Liver (tissue), 9 donors: ENCODE measurements around the gene PCDHGB2. TPM values are rescaled to one million over a fixed set of nuclear protein-coding genes. Genes with fewer than 3 reads are reported as not detected.

Experiments used
- DNase-seq: peaks from one replicate; pipeline ENCODE4 v3.0.0-alpha.2; 2017; ENCODE audit warnings: low spot score
- H3K27ac ChIP-seq, 2 donors: one replicate each; pipeline ENCODE4 v1.7.0; 2013; ENCODE audit warnings: inconsistent platforms in 2 of 2, low read length in 2 of 2, control low read depth in 1 of 2, low read depth in 1 of 2, mild to moderate bottlenecking in 1 of 2
- H3K27me3 ChIP-seq, 4 donors: one replicate each; pipeline versions ENCODE4 v1.6.1 to v1.7.0; 2013; ENCODE audit warnings: low read length in 3 of 4, inconsistent platforms in 1 of 4, mild to moderate bottlenecking in 1 of 4, moderate library complexity in 1 of 4; ENCODE audit not compliant: control insufficient read depth in 4 of 4, insufficient read depth in 4 of 4
- H3K36me3 ChIP-seq, 4 donors: one replicate each; pipeline versions ENCODE4 v1.6.1 to v1.7.0; 2013; ENCODE audit warnings: low read length in 3 of 4, mild to moderate bottlenecking in 3 of 4, low read depth in 1 of 4, moderate library complexity in 1 of 4; ENCODE audit not compliant: control insufficient read depth in 4 of 4, insufficient read depth in 3 of 4
- H3K4me1 ChIP-seq, 4 donors: one replicate each; pipeline versions ENCODE4 v1.6.1 to v1.7.0; 2013; ENCODE audit warnings: low read length in 3 of 4, mild to moderate bottlenecking in 3 of 4, moderate library complexity in 1 of 4; ENCODE audit not compliant: control insufficient read depth in 4 of 4, insufficient read depth in 4 of 4
- H3K4me3 ChIP-seq, 3 donors: one replicate each; pipeline versions ENCODE4 v1.6.1 to v1.7.0; 2013; ENCODE audit warnings: low read length in 3 of 3, control low read depth in 1 of 3, low read depth in 1 of 3, mild to moderate bottlenecking in 1 of 3
- H3K9ac ChIP-seq, 2 donors: one replicate each; pipeline ENCODE4 v1.7.0; 2013; ENCODE audit warnings: low read length in 2 of 2, mild to moderate bottlenecking in 2 of 2, moderate library complexity in 2 of 2, control low read depth in 1 of 2, low read depth in 1 of 2
- H3K9me3 ChIP-seq, 4 donors: one replicate each; pipeline versions ENCODE4 v1.6.1 to v1.7.0; 2013; ENCODE audit warnings: low read length in 3 of 4; ENCODE audit not compliant: control insufficient read depth in 4 of 4
- CTCF ChIP-seq: fragments of 150-350 bp; IDR thresholded peaks from 2 replicates; pipeline ENCODE4 v1.5.1; 2017; ENCODE audit warnings: improper control_type of control experiment, low read depth, low read length; ENCODE audit not compliant: missing input control
- EGR1 ChIP-seq, 2 donors: IDR thresholded peaks; 2 replicates each; pipeline ENCODE4 v1.6.1; 2016 to 2018; ENCODE audit warnings: antibody characterized with exemption in 2 of 2, low read depth in 2 of 2
- FOXA1 ChIP-seq: IDR thresholded peaks from 2 replicates; pipeline ENCODE4 v1.6.1; 2016; ENCODE audit warnings: antibody characterized with exemption
- FOXA2 ChIP-seq: IDR thresholded peaks from 2 replicates; pipeline ENCODE4 v1.6.1; 2016; ENCODE audit warnings: antibody characterized with exemption
- GABPA ChIP-seq, 2 donors: IDR thresholded peaks in 1 of 2; conservative IDR thresholded peaks in 1 of 2; 2 replicates each; pipeline ENCODE4 v1.6.1; 2016; ENCODE audit warnings: antibody characterized with exemption in 2 of 2, mild to moderate bottlenecking in 1 of 2, moderate library complexity in 1 of 2
- HNF4A ChIP-seq, 2 donors: conservative IDR thresholded peaks; 2 replicates each; pipeline ENCODE4 v1.6.1; 2016; ENCODE audit warnings: antibody characterized with exemption in 2 of 2, mild to moderate bottlenecking in 2 of 2
- HNF4G ChIP-seq: IDR thresholded peaks from 2 replicates; pipeline ENCODE4 v1.6.1; 2016; ENCODE audit warnings: antibody characterized with exemption
- JUND ChIP-seq, 2 donors: IDR thresholded peaks; 2 replicates each; pipeline ENCODE4 v1.6.1; 2016; ENCODE audit warnings: antibody characterized with exemption in 2 of 2
- NR2F2 ChIP-seq: IDR thresholded peaks from 2 replicates; pipeline ENCODE4 v1.6.1; 2016; ENCODE audit warnings: antibody characterized with exemption
- RAD21 ChIP-seq, 2 donors: IDR thresholded peaks; 2 replicates each; pipeline ENCODE4 v1.6.1; 2016; ENCODE audit warnings: antibody characterized with exemption in 2 of 2, mild to moderate bottlenecking in 2 of 2
- RXRA ChIP-seq, 2 donors: IDR thresholded peaks; 2 replicates each; pipeline ENCODE4 v1.6.1; 2017 to 2018; ENCODE audit warnings: antibody characterized with exemption in 2 of 2, mild to moderate bottlenecking in 1 of 2
- SP1 ChIP-seq: IDR thresholded peaks from 2 replicates; pipeline ENCODE4 v1.6.1; 2018; ENCODE audit warnings: antibody characterized with exemption, mild to moderate bottlenecking
- TAF1 ChIP-seq: conservative IDR thresholded peaks from 2 replicates; pipeline ENCODE4 v1.6.1; 2016; ENCODE audit warnings: antibody characterized with exemption, mild to moderate bottlenecking
- WGBS: extraction: QIAGEN DNeasy Blood & Tissue Kit; methylation state at CpG from one replicate; pipeline ENCODE4 v1.1.7; 2013; 5-methylcytosine and 5-hydroxymethylcytosine counted together
- polyA plus RNA-seq, 2 donors: library from polyadenylated mRNA; stranded (reverse) in 1 of 2; unstranded in 1 of 2; fragments of 200-250 nt in 1 of 2; fragments of >200 nt in 1 of 2; fragmentation: Nextera tagmentation in 1 of 2; extraction: Ambion mirVana in 1 of 2; gene quantifications; one replicate each; pipeline versions ENCODE4 v1.2.1 to v1.2.3, GENCODE V29; 2013 to 2015
- total RNA-seq, 2 donors: library from RNA; depleted of rRNA; stranded (reverse); fragments of >200 nt; gene quantifications; one replicate each; pipeline ENCODE4 v1.2.3, GENCODE V29; 2014
- TF ChIP-seq, protein P1 (sequence below): IDR thresholded peaks from 2 replicates; pipeline ENCODE4 v1.6.1; 2016; ENCODE audit warnings: antibody characterized with exemption
- TF ChIP-seq, protein P2 (sequence below): IDR thresholded peaks from 2 replicates; pipeline ENCODE4 v1.6.1; 2016; ENCODE audit warnings: antibody characterized with exemption
- TF ChIP-seq, protein P3 (sequence below): IDR thresholded peaks from 2 replicates; pipeline ENCODE4 v1.6.1; 2016; ENCODE audit warnings: antibody characterized with exemption
- donor health status: healthy.
- donor health status: healthy.
- donor health status: healthy.
- donor health status: healthy.
- donor health status: healthy.

The PCDHGB2 gene
- total and polyA plus RNA-seq, 4 donors = 0.28 to 1.0 (median 0.47) TPM; not detected in 1

GRCh38 chr5:141366016-141366896, 6.5 kb downstream of the PCDHGB2 start:
- Histone ChIP-seq H3K27me3 (peaks cover 0 to 5% (median 0%) of the 10 kb centered on the region in 4 donors), H3K9ac (no peak overlapping the region), H3K9me3 (peaks cover 40 to 75% (median 54%) of the 10 kb centered on the region in 4 donors), H3K27ac (no peak overlapping the region), H3K4me1 (no peaks in the 10 kb centered on the region), H3K36me3 (no peaks in the 10 kb centered on the region), H3K4me3 (peak overlapping the region in 2 of 3 donors; percentile 6 to 41)
- no peak for DNase-seq
- WGBS = 28% methylated on average over 46 of the region's 46 CpGs
- TF ChIP-seq, protein P1, sequence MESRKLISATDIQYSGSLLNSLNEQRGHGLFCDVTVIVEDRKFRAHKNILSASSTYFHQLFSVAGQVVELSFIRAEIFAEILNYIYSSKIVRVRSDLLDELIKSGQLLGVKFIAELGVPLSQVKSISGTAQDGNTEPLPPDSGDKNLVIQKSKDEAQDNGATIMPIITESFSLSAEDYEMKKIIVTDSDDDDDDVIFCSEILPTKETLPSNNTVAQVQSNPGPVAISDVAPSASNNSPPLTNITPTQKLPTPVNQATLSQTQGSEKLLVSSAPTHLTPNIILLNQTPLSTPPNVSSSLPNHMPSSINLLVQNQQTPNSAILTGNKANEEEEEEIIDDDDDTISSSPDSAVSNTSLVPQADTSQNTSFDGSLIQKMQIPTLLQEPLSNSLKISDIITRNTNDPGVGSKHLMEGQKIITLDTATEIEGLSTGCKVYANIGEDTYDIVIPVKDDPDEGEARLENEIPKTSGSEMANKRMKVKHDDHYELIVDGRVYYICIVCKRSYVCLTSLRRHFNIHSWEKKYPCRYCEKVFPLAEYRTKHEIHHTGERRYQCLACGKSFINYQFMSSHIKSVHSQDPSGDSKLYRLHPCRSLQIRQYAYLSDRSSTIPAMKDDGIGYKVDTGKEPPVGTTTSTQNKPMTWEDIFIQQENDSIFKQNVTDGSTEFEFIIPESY = no peak
- no peak for TF ChIP-seq HNF4A (conservative IDR thresholded peaks at IDR 0.05)
- TF ChIP-seq FOXA1 = no peak
- no peak for TF ChIP-seq GABPA (IDR thresholded peaks at IDR 0.05 in 1 of 2, conservative IDR thresholded peaks at IDR 0.05 in 1 of 2)
- TF ChIP-seq, protein P2, sequence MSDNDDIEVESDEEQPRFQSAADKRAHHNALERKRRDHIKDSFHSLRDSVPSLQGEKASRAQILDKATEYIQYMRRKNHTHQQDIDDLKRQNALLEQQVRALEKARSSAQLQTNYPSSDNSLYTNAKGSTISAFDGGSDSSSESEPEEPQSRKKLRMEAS = no peak
- TF ChIP-seq NR2F2 = no peak
- no peak for TF ChIP-seq SP1

GRCh38 chr5:141369994-141370848, 10.4 kb downstream of the PCDHGB2 start, which contains the start of gene PCDHGB3:
Gene PCDHGB3, plus strand, starts transcription at chr5:141370242. Its CDS starts 153 bp downstream, at chr5:141370395.
- H3K9me3 ChIP-seq = peaks cover 44 to 78% (median 57%) of the 10 kb centered on the region in 4 donors
- peaks cover 0 to 5% (median 1%) of the 10 kb centered on the region in 4 donors for H3K27me3 ChIP-seq
- H3K4me1 ChIP-seq = no peaks in the 10 kb centered on the region
- no peak for DNase-seq
- WGBS = 15% methylated on average over 32 of the region's 32 CpGs
- H3K4me3 ChIP-seq = peak within 1 kb of the TSS; percentile 6 to 62 (median 61)
- H3K27ac ChIP-seq = no peak within 1 kb of the TSS
- no peak within 1 kb of the TSS for H3K9ac ChIP-seq
- H3K36me3 ChIP-seq = no peaks in the 10 kb centered on the region
- TF ChIP-seq, protein P1 = no peak
- TF ChIP-seq FOXA2 (no peak), HNF4A (conservative IDR thresholded peaks at IDR 0.05) (no peak), RAD21 (IDR thresholded peaks at IDR 0.05) (peak; percentile 50 to 60), GABPA (IDR thresholded peaks at IDR 0.05 in 1 of 2, conservative IDR thresholded peaks at IDR 0.05 in 1 of 2) (no peak), SP1 (no peak), JUND (IDR thresholded peaks at IDR 0.05) (no peak), NR2F2 (no peak), TAF1 (no peak), FOXA1 (no peak), RXRA (IDR thresholded peaks at IDR 0.05) (no peak), HNF4G (no peak), EGR1 (IDR thresholded peaks at IDR 0.05; ENCODE audit: low read depth in 2 of 2) (no peak), CTCF (peak; percentile 16)
- TF ChIP-seq, protein P3, sequence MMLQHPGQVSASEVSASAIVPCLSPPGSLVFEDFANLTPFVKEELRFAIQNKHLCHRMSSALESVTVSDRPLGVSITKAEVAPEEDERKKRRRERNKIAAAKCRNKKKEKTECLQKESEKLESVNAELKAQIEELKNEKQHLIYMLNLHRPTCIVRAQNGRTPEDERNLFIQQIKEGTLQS = no peak
